Ureter (tissue), 1 donor: ENCODE data around the gene TREH. TPM values are rescaled to one million over a fixed set of nuclear protein-coding genes. Genes with fewer than 3 reads are reported as not detected.

Source experiments
- DNase-seq: peaks from one replicate; pipeline ENCODE4 v3.0.0-alpha.2; 2020; ENCODE audit warnings: low spot score
- total RNA-seq: library from RNA; stranded (reverse); gene quantifications from one replicate; pipeline ENCODE4 v1.2.4, GENCODE V29; 2023
- donor health status: DM: yes; HTN: yes; CAD: no.

Gene TREH
- total RNA-seq, 1 donor from 2014 or later, result 0.44 TPM

- DNase-seq, result no peak
Measured at GRCh38 chr11:118663902-118664301, 15.5 kb downstream of the TREH start.

- no peak for DNase-seq
Measured at GRCh38 chr11:118663381-118663780, 16.1 kb downstream of the TREH start.

GRCh38 chr11:118662401-118663271 is 16.8 kb downstream of the TREH start:
- no peak for DNase-seq

GRCh38 chr11:118661425-118662301 is 17.8 kb downstream of the TREH start:
- DNase-seq, result no peak

GRCh38 chr11:118660681-118661424 is 18.6 kb downstream of the TREH start:
- no peak for DNase-seq

GRCh38 chr11:118659953-118660680 is 19.3 kb downstream of the TREH start:
- no peak for DNase-seq

- DNase-seq, result peak; percentile 93
Measured at GRCh38 chr11:118659314-118659952, 20.0 kb downstream of the TREH start.

- DNase-seq, result no peak
Measured at GRCh38 chr11:118658429-118659313, 20.8 kb downstream of the TREH start.

GRCh38 chr11:118657709-118658428 is 21.6 kb downstream of the TREH start:
- DNase-seq, result no peak

- DNase-seq, result no peak
Measured at GRCh38 chr11:118657238-118657637, 22.2 kb downstream of the TREH start.

GRCh38 chr11:118656563-118657165 is 22.8 kb downstream of the TREH start:
- no peak for DNase-seq

- no peak for DNase-seq
Measured at GRCh38 chr11:118655486-118656190, 23.8 kb downstream of the TREH start.

GRCh38 chr11:118653684-118654390 is 25.6 kb downstream of the TREH start:
- DNase-seq, result no peak

GRCh38 chr11:118652681-118653181 is 26.7 kb downstream of the TREH start:
- DNase-seq, result no peak

GRCh38 chr11:118651820-118652219 is 27.6 kb downstream of the TREH start:
- no peak for DNase-seq

GRCh38 chr11:118650366-118650765 is 29.1 kb downstream of the TREH start:
- no peak for DNase-seq

- DNase-seq, result no peak
Measured at GRCh38 chr11:118649941-118650340, 29.5 kb downstream of the TREH start.
